Activated CD4-positive, alpha-beta T cell treated with anti-CD3 and anti-CD28 coated beads, Interleukin-10, Interleukin-2, amounts not matched to agents 100 ng/mL and 50 ng/mL, durations not matched to agents 16 hours and 8 hours (primary cell): ENCODE results near the gene SULT1A4.
"Not testable (repeated sequence)": the region's sequence is repeated elsewhere in the genome, so short reads cannot be mapped to it uniquely, and the experiment has no call there.

Source experiments
- DNase-seq: peaks from one replicate; pipeline ENCODE4 v3.0.0-alpha.2; 2020

Gene SULT1A4

GRCh38 chr16:29459706-29460646 is at the start of gene SULT1A4:
Gene SULT1A4 (plus strand): TSS chr16:29459913. CDS start chr16:29461386, 1,473 bp downstream.
- not testable (repeated sequence) for DNase-seq

GRCh38 chr16:29423587-29423986 is 36.1 kb upstream of the SULT1A4 start:
- not testable (repeated sequence) for DNase-seq

- DNase-seq, result not testable (repeated sequence)
Measured at GRCh38 chr16:29425390-29425789, 34.3 kb upstream of the SULT1A4 start.

DNA sequence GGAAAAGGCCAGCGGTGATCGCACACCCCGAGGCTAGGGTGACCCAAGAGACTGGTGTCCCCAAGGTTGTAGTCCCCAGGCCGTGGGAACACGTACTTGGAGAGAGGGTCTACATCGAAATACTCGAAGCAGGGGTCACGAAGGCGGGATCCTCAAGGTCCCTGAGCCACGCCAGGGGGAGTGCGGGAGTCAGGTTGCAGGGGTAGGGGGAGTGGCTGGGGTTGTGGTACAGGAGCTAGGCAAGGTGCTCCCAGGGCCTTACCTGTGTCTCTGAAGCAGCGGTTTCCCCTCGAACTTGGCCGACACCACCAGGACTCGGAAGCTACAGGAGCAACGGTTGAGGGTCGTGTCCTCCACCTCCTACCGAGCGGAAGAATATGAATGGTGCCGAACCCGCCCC is 6.0 kb upstream of the SULT1A4 start:
- not testable (repeated sequence) for DNase-seq

- not testable (repeated sequence) for DNase-seq
Measured at GRCh38 chr16:29454269-29454668, 5.4 kb upstream of the SULT1A4 start, which contains the start of the genes BOLA2 and SLX1B. Gene BOLA2 (minus strand): TSS chr16:29454351. CDS start chr16:29454253, 98 bp downstream. Gene SLX1B (plus strand): TSS chr16:29454533.

- not testable (repeated sequence) for DNase-seq
Measured at GRCh38 chr16:29454828-29455227, 4.9 kb upstream of the SULT1A4 start.

DNA sequence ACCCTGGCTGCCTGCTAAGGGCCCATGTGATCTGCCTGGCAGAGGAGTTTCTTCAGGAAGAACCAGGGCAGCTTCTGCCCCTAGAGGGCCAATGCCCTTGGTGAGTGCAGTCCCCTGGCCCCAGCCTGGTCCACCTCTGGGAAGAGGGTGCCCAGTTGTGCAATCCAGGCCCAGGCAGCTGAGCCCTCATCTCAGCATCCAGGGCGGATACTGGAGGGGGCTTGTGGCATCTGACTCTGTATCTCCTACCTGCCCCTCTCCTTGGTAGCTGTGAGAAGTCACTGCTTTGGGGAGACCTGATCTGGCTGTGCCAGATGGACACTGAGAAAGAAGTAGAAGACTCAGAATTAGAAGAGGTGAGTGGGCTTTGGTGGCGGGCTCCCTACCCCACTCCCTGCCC is 2.1 kb upstream of the SULT1A4 start:
- not testable (repeated sequence) for DNase-seq

DNA sequence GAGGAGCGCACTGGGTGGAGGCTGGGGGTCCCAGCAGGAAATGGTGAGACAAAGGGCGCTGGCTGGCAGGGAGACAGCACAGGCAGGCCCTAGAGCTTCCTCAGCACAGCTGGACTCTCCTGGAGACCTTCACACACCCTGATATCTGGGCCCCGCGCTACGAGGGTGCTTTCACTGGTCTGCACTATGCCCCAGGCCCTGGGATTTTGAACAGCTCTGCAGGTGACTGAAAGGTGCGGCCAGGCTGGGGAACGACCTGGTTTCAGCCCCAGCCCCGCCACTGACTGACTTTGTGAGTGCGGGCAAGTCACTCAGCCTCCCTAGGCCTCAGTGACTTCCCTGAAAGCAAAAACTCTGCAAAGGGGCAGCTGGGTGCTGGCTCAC is 926 bp downstream of the SULT1A4 start:
- not testable (repeated sequence) for DNase-seq

GRCh38 chr16:29465985-29466824 is 6.5 kb downstream of the SULT1A4 start:
- not testable (repeated sequence) for DNase-seq

- DNase-seq, result not testable (repeated sequence)
Measured at GRCh38 chr16:29466904-29467303, 7.2 kb downstream of the SULT1A4 start.

- DNase-seq, result not testable (repeated sequence)
Measured at GRCh38 chr16:29467654-29468366, 8.1 kb downstream of the SULT1A4 start.

DNA sequence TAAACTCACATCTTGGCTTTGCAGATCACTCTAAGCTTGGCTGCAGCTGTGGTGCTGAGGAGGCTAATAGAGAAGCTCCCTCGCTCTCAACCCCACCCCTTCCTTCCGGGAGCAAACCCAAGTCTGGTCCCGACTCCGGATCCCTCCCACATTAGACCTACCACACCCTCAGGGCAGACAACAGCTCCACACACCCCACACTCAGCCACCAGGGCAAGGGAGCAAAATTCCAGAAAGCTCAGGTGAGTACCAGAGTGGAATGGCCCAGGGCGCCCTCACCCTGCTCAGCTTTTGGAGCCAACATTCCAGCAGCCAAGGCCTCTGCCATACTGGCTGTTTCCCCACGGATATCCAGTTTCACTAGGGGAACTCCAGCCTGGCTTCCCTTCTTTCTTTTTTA is 9.9 kb downstream of the SULT1A4 start:
- DNase-seq, result peak; percentile 43

GRCh38 chr16:29472065-29472464 is 12.4 kb downstream of the SULT1A4 start:
- DNase-seq, result not testable (repeated sequence)

- not testable (repeated sequence) for DNase-seq
Measured at GRCh38 chr16:29482276-29482675, 22.6 kb downstream of the SULT1A4 start.

- not testable (repeated sequence) for DNase-seq
Measured at GRCh38 chr16:29506308-29506707, 46.6 kb downstream of the SULT1A4 start, which contains the start of gene NPIPB12. Gene NPIPB12 (minus strand): TSS chr16:29506408.
